Keratinocyte (primary cell): Measurements from ENCODE around the gene TFPT. TPM values are rescaled to one million over a fixed set of nuclear protein-coding genes. Genes with fewer than 3 reads are reported as not detected.

ENCODE experiments used
- DNase-seq: peaks from one replicate; pipeline ENCODE4 v3.0.0-alpha.2; 2011; ENCODE audit warnings: low read depth, missing footprints, low spot score
- FAIRE-seq: peaks from 2 replicates; lab custom pipeline; 2011; peaks lifted over from hg19 to GRCh38; lab: Jason Lieb, UNC
- H2AFZ ChIP-seq: 2 replicates; pipeline ENCODE4 v1.6.0; 2012; ENCODE audit warnings: low read length, control low read depth, inconsistent platforms; ENCODE audit not compliant: control insufficient read depth
- H3K27ac ChIP-seq: 2 replicates; pipeline ENCODE4 v1.5.1; 2011; ENCODE audit warnings: low read length; ENCODE audit not compliant: control insufficient read depth, insufficient read depth
- H3K27me3 ChIP-seq: 3 replicates; pipeline ENCODE4 v1.6.0; 2011; ENCODE audit warnings: low read length; ENCODE audit not compliant: control insufficient read depth, insufficient read depth; ENCODE audit errors: extremely low read depth
- H3K36me3 ChIP-seq, 2 experiments: 2 replicates in 1 of 2; 3 replicates in 1 of 2; pipeline ENCODE4 v1.5.1; 2011; ENCODE audit warnings: low read length in 2 of 2, mild to moderate bottlenecking in 1 of 2; ENCODE audit not compliant: control insufficient read depth in 2 of 2, insufficient read depth in 2 of 2; ENCODE audit errors: extremely low read depth in 1 of 2
- H3K4me1 ChIP-seq: 3 replicates; pipeline ENCODE4 v1.5.1; 2011; ENCODE audit warnings: low read length; ENCODE audit not compliant: control insufficient read depth, insufficient read depth; ENCODE audit errors: extremely low read depth
- H3K4me2 ChIP-seq: 3 replicates; pipeline ENCODE4 v1.6.0; 2011; ENCODE audit warnings: low read depth, low read length; ENCODE audit not compliant: control insufficient read depth, insufficient read depth; ENCODE audit errors: extremely low read depth
- H3K4me3 ChIP-seq, 3 experiments: fragments of 200-600 bp in 1 of 3; sonication (generic) in 1 of 3; 2 replicates in 2 of 3; 3 replicates in 1 of 3; pipeline ENCODE4 v1.5.1; 2011 to 2016; ENCODE audit warnings: low read length in 3 of 3, mild to moderate bottlenecking in 3 of 3, control low read depth in 2 of 3, inconsistent platforms in 1 of 3, low read depth in 1 of 3, mixed read lengths in 1 of 3, mixed run types in 1 of 3, moderate library complexity in 1 of 3; ENCODE audit not compliant: control insufficient read depth in 2 of 3, insufficient read depth in 2 of 3; ENCODE audit errors: extremely low read depth in 1 of 3
- H3K79me2 ChIP-seq: 2 replicates; pipeline ENCODE4 v1.6.0; 2012; ENCODE audit warnings: low read length; ENCODE audit not compliant: control insufficient read depth, insufficient read depth
- H3K9ac ChIP-seq: 3 replicates; pipeline ENCODE4 v1.6.0; 2011; ENCODE audit warnings: low read length; ENCODE audit not compliant: control insufficient read depth, insufficient read depth; ENCODE audit errors: extremely low read depth
- H3K9me1 ChIP-seq: 3 replicates; pipeline ENCODE4 v1.6.0; 2011; ENCODE audit warnings: low read length; ENCODE audit not compliant: control insufficient read depth, insufficient read depth; ENCODE audit errors: extremely low read depth
- H3K9me3 ChIP-seq: 2 replicates; pipeline ENCODE4 v1.5.1; 2012; ENCODE audit warnings: low read depth, low read length; ENCODE audit not compliant: control insufficient read depth
- H4K20me1 ChIP-seq: 3 replicates; pipeline ENCODE4 v1.6.0; 2011; ENCODE audit warnings: low read length; ENCODE audit not compliant: control insufficient read depth, insufficient read depth; ENCODE audit errors: extremely low read depth
- CTCF ChIP-seq, 3 experiments: IDR thresholded peaks in 1 of 3; conservative IDR thresholded peaks in 1 of 3; optimal IDR thresholded peaks in 1 of 3; 2 replicates in 2 of 3; 3 replicates in 1 of 3; pipeline versions ENCODE3 to v1.5.1; 2011; ENCODE audit warnings: low read length in 3 of 3, mild to moderate bottlenecking in 3 of 3, moderate library complexity in 2 of 3, control low read depth in 1 of 3, inconsistent platforms in 1 of 3; ENCODE audit not compliant: insufficient read depth in 2 of 3; ENCODE audit errors: extremely low read depth in 1 of 3
- EZH2 ChIP-seq: IDR thresholded peaks from one replicate; pipeline ENCODE4 v1.6.1; 2012; ENCODE audit warnings: inconsistent platforms, mild to moderate bottlenecking, low read length, moderate library complexity
- dilution Hi-C: fragments of 300-500 bp; cut with MboI; formaldehyde crosslinking; loops from one replicate; pipeline ENCODE4 v1.7.0; 2020; ENCODE audit warnings: low sequenced_read_pairs; ENCODE audit not compliant: extremely low pct_ligation_motif_present
- polyA plus RNA-seq, 5 experiments: library from polyadenylated mRNA; depleted of rRNA in 3 of 5; stranded (reverse) in 3 of 5; stranded (forward) in 1 of 5; unstranded in 1 of 5; fragments of >200 nt; gene quantifications; 1 replicate in 1 of 5; 2 replicates in 3 of 5; 3 replicates in 1 of 5; pipeline versions ENCODE4 v1.2.1 to v1.2.3, GENCODE V29; 2011 to 2012; ENCODE audit warnings: missing spikeins in 2 of 5, low read depth in 1 of 5, low replicate concordance in 1 of 5

The TFPT gene
- polyA plus RNA-seq, 1 donor (not counting 4 experiments of a cell fraction or from before 2014, with no cell fraction given), result 6.8 TPM

GRCh38 chr19:54137699-54138488 is 22.4 kb upstream of the TFPT start, which contains the start of gene CNOT3:
TSS of gene CNOT3 (plus strand) at chr19:54137762. CDS start at chr19:54142979, 5,217 bp downstream.
- H3K36me3 ChIP-seq, result peaks cover 10 to 20% of the 10 kb centered on the region in 2 experiments
- dilution Hi-C loops, result no loop called here

GRCh38 chr19:54136864-54137698 is 21.6 kb upstream of the TFPT start:
- H3K27ac ChIP-seq, result peak overlapping the region; percentile 81
- peaks cover 42% of the 10 kb centered on the region for H3K79me2 ChIP-seq
- H2AFZ ChIP-seq, result peak overlapping the region; percentile 89
- H3K9me3 ChIP-seq, result no peaks in the 10 kb centered on the region
- H3K9me1 ChIP-seq, result no peaks in the 10 kb centered on the region
- DNase-seq (peak; percentile 100), FAIRE-seq (peak; percentile 94)
- peak overlapping the region; percentile 83 to 91 (median 86) for H3K4me3 ChIP-seq
- H3K4me2 ChIP-seq, result peak overlapping the region; percentile 98
- peaks cover 7 to 14% of the 10 kb centered on the region in 2 experiments for H3K36me3 ChIP-seq
- TF ChIP-seq EZH2 (no peak), CTCF (optimal IDR thresholded peaks at IDR 0.05 in 1 of 3, IDR thresholded peaks at IDR 0.05 in 1 of 3, conservative IDR thresholded peaks at IDR 0.05 in 1 of 3; ENCODE audit: extremely low read depth in 1 of 3, insufficient read depth in 2 of 3, low read length in 3 of 3) (no peak)
- peaks cover 21% of the 10 kb centered on the region for H3K4me1 ChIP-seq
- H3K9ac ChIP-seq, result peak overlapping the region; percentile 86
- dilution Hi-C loops, result no loop called here
- H3K27me3 ChIP-seq, result no peaks in the 10 kb centered on the region
- H4K20me1 ChIP-seq, result peaks cover 9% of the 10 kb centered on the region

More at GRCh38 chr19:54137699-54138488, 22.4 kb upstream of the TFPT start, which contains the start of gene CNOT3:
- no peaks in the 10 kb centered on the region for H3K27me3 ChIP-seq
- H3K27ac ChIP-seq, result peak within 1 kb of the TSS; percentile 81
- H3K4me3 ChIP-seq, result peak within 1 kb of the TSS; percentile 83 to 91 (median 86)
- peak within 1 kb of the TSS; percentile 86 for H3K9ac ChIP-seq
- peak within 1 kb of the TSS; percentile 98 for H3K4me2 ChIP-seq
- TF ChIP-seq EZH2, result no peak
- peak in 1 of 3 experiments; percentile 25 for TF ChIP-seq CTCF (optimal IDR thresholded peaks at IDR 0.05 in 1 of 3, IDR thresholded peaks at IDR 0.05 in 1 of 3, conservative IDR thresholded peaks at IDR 0.05 in 1 of 3; ENCODE audit: extremely low read depth in 1 of 3, insufficient read depth in 2 of 3, low read length in 3 of 3)
- peak within 1 kb of the TSS; percentile 89 for H2AFZ ChIP-seq
- peaks cover 50% of the 10 kb centered on the region for H3K79me2 ChIP-seq
- FAIRE-seq (no peak), DNase-seq (no peak)
- no peaks in the 10 kb centered on the region for H3K9me3 ChIP-seq
- H3K9me1 ChIP-seq, result no peaks in the 10 kb centered on the region
- H3K4me1 ChIP-seq, result peaks cover 21% of the 10 kb centered on the region
- peaks cover 12% of the 10 kb centered on the region for H4K20me1 ChIP-seq
